HEK293T (cell line): ENCODE data around the gene DUSP9.

Source experiments
- BHLHE40 ChIP-seq: fragments of 450-650 bp; IDR thresholded peaks from 2 replicates; pipeline ENCODE4 v1.6.1; 2016; ENCODE audit warnings: mild to moderate bottlenecking, moderate library complexity, borderline replicate concordance
- CTBP1 ChIP-seq: fragments of 450-650 bp; IDR thresholded peaks from 2 replicates; pipeline ENCODE4 v1.6.1; 2016; ENCODE audit warnings: borderline replicate concordance
- ELF4 ChIP-seq: fragments of 450-650 bp; IDR thresholded peaks from 2 replicates; pipeline ENCODE4 v1.6.1; 2017; ENCODE audit warnings: antibody characterized with exemption
- FOXK2 ChIP-seq: fragments of 450-650 bp; IDR thresholded peaks from 2 replicates; pipeline ENCODE4 v1.6.1; 2016; ENCODE audit warnings: mild to moderate bottlenecking
- FOXM1 ChIP-seq: fragments of 450-650 bp; IDR thresholded peaks from 2 replicates; pipeline ENCODE4 v1.6.1; 2017; ENCODE audit warnings: mild to moderate bottlenecking, borderline replicate concordance
- L3MBTL2 ChIP-seq: fragments of 450-650 bp; conservative IDR thresholded peaks from 2 replicates; pipeline ENCODE4 v1.6.1; 2016; ENCODE audit warnings: mild to moderate bottlenecking
- NFRKB ChIP-seq: fragments of 450-650 bp; IDR thresholded peaks from 2 replicates; pipeline ENCODE4 v1.6.1; 2016; ENCODE audit warnings: mild to moderate bottlenecking, moderate library complexity
- PKNOX1 ChIP-seq: fragments of 450-650 bp; IDR thresholded peaks from 2 replicates; pipeline ENCODE4 v1.6.1; 2016
- SP1 ChIP-seq: fragments of 450-650 bp; IDR thresholded peaks from 2 replicates; pipeline ENCODE4 v1.6.1; 2017
- SUZ12 ChIP-seq: fragments of 450-650 bp; IDR thresholded peaks from 2 replicates; pipeline ENCODE4 v1.6.1; 2016; ENCODE audit warnings: mild to moderate bottlenecking
- ZNF384 ChIP-seq: fragments of 450-650 bp; IDR thresholded peaks from 2 replicates; pipeline ENCODE4 v1.6.1; 2016

DNA sequence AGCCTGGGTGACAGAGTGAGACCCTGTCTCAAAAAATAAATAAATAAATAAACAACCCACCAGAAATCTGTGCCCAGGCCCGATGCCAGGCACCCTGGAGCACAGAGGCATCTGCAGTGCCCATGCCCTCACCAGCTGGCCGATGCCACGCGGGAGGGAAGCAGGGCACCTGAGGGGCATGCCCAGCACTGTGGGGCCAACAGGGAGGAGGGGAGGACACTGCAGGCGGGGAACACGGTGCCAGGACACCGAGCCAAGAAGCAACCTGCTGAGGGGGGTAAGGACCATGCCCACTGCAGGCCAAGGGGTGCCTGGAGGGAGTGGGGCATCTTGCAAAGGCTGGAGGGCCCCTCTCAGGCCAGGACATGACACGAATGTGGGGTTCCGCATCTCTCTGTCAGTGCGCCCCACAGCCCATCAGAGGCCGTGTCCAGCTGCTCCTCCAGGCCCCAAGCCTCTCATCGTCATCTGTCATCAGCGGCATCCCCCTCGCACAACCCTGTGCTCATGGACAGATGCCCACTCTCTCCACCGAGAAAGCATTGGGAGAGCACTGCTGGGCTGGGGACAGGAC is 13.3 kb upstream of the DUSP9 start:
- no peak for TF ChIP-seq CTBP1
- no peak for TF ChIP-seq ELF4
- TF ChIP-seq SP1 = no peak
- TF ChIP-seq FOXK2 = no peak
- TF ChIP-seq BHLHE40 = no peak
- no peak for TF ChIP-seq PKNOX1
- TF ChIP-seq NFRKB = no peak
- TF ChIP-seq ZNF384 = no peak
- TF ChIP-seq FOXM1 = no peak
- no peak for TF ChIP-seq L3MBTL2
- no peak for TF ChIP-seq SUZ12
